Activated T-helper 2 cell treated with anti-CD3 and anti-CD28 coated beads, Interferon-gamma antibody, Interleukin-2, Interleukin-4, amounts not matched to agents 10 μg/mL and 5 μg/mL and 100 μg/mL, durations not matched to agents 14 hours and 24 hours and 36 hours (primary cell): ENCODE data around the gene PKNOX2. TPM values are rescaled to one million over a fixed set of nuclear protein-coding genes. Genes with fewer than 3 reads are reported as not detected.

Experiments used
- DNase-seq: peaks from one replicate; pipeline ENCODE4 v3.0.0; 2021; ENCODE audit warnings: low spot score
- H3K27ac Mint-ChIP-seq: one replicate; pipeline ENCODE4 v1.8.0; 2021; ENCODE audit warnings: mixed read lengths
- H3K27me3 Mint-ChIP-seq: one replicate; pipeline ENCODE4 v1.8.0; 2021; ENCODE audit warnings: low read depth, mixed read lengths
- H3K36me3 Mint-ChIP-seq: one replicate; pipeline ENCODE4 v1.8.0; 2021; ENCODE audit warnings: low read depth, mixed read lengths
- H3K4me1 Mint-ChIP-seq: one replicate; pipeline ENCODE4 v1.8.0; 2021; ENCODE audit warnings: low read depth, mixed read lengths
- H3K4me3 Mint-ChIP-seq: one replicate; pipeline ENCODE4 v1.8.0; 2021; ENCODE audit warnings: low read depth, mild to moderate bottlenecking, moderate library complexity, mixed read lengths
- H3K9me3 Mint-ChIP-seq: one replicate; pipeline ENCODE4 v1.8.0; 2021; ENCODE audit warnings: mixed read lengths
- intact Hi-C: fragments of 100-400 bp; cut with micrococcal nuclease; formaldehyde crosslinking; loops from one replicate; pipeline ENCODE4 v1.15.1; 2023
- total RNA-seq: library from RNA; stranded (reverse); gene quantifications from 2 replicates; pipeline ENCODE4 v1.2.3, GENCODE V29; 2022

PKNOX2 gene
- total RNA-seq, 1 donor from 2014 or later = not detected

DNA sequence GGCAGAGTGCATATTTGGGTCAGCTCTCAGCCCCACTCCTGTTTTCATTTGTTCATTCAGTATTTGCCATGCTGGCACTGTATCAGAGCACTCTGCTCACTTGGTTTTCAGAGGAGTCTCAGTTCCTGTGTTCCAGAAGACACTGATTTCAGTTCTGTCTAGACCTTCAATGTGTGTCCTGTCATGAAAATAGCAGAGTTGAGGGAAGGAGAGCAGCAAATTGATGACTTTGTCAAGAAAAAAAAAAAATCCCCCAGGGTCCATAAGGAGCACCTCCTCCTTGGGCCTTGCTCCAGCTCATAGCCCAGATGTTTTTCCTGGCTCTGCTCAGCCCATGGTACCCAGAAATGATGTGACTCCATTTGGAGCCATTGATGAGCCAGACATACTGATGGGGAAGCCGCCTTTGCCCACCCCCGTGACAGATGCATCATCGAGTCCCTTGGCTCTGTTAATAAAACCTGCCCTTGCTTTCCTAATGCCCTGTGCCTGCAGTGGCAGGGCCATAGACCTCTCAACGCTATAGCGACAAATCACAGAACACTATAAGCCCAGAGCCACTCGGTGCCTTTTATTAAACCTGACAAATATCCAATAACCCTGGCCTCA, 107.0 kb downstream of the PKNOX2 start:
- Mint-ChIP-seq H3K27ac (no peak overlapping the region), H3K4me3 (no peak overlapping the region), H3K27me3 (peaks cover 2% of the 10 kb centered on the region), H3K4me1 (no peaks in the 10 kb centered on the region), H3K36me3 (no peaks in the 10 kb centered on the region), H3K9me3 (no peaks in the 10 kb centered on the region)
- no peak for DNase-seq
- intact Hi-C loops = no loop called here

DNA sequence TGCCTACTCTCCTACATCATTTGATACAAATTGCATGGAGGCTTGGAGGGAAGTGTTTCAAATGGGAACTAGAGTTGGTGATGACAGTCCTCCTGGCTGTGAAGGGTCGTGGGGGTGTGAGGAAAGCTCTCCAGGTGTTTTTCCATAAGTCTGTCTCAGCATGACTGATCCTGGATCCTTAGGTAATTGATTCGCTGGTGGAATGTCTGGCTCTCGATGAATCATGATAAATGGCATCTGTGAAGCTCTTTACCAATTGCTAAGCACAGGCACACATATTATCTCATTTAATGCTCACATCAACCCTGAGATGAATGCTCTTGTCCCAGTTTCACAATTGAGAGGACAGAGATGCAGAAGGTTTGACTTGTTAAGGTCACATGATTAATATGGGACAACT, 107.5 kb downstream of the PKNOX2 start:
- Mint-ChIP-seq H3K9me3 (no peaks in the 10 kb centered on the region), H3K27ac (no peak overlapping the region), H3K4me1 (no peaks in the 10 kb centered on the region), H3K36me3 (no peaks in the 10 kb centered on the region), H3K27me3 (peaks cover 2% of the 10 kb centered on the region), H3K4me3 (no peak overlapping the region)
- DNase-seq = no peak
- intact Hi-C loops = no loop called here

DNA sequence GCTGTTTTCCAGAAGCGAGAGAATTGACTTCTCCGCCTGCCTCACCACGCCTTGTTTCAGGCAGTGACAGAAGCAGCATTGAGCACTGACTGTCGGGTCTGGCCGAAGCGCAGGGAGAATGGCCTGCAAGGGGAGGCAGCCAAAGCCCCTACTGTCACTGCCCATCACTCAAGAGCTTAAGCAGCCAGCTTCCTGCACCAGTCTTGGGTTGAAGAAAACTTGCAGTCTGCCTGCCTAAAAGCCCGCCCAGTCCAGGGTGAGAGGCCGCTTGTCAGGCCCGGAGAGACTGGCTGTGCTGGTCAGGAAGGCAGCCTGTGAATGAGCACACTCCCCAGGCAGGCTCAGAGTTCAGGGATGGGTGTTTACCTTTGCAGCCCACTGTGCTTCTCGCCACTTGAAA, 108.3 kb downstream of the PKNOX2 start:
- intact Hi-C loops = no loop called here
- Mint-ChIP-seq H3K36me3 (no peaks in the 10 kb centered on the region), H3K4me1 (no peaks in the 10 kb centered on the region), H3K9me3 (no peaks in the 10 kb centered on the region), H3K27ac (no peak overlapping the region), H3K27me3 (peaks cover 2% of the 10 kb centered on the region), H3K4me3 (no peak overlapping the region)
- DNase-seq = no peak

DNA sequence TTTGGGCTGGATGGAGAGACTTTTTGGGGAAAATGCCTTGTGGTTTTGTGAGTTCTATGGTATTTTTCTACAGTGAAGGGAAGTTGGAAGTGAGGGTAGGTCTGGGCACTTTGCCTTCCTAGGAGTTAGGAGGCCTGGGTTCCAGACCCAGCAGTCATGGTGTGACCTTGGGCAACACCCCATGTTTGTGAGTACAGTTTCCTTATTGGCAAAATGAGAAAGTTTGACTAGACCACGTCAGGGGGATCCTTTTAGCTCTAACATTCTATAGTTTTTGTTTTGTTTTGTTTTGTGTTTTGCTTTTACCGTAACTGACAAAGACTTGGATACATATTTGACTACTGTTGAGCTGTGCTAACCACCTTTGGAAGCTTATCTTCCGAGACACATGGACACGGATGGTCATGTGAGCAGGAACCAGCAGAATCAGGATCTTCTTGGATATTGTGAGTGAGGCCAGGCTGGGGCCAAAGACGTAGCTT, 109.0 kb downstream of the PKNOX2 start:
- Mint-ChIP-seq H3K27me3 (peaks cover 2% of the 10 kb centered on the region), H3K36me3 (no peaks in the 10 kb centered on the region), H3K4me1 (no peaks in the 10 kb centered on the region), H3K9me3 (no peaks in the 10 kb centered on the region), H3K4me3 (no peak overlapping the region), H3K27ac (no peak overlapping the region)
- no peak for DNase-seq
- intact Hi-C loops = no loop called here

DNA sequence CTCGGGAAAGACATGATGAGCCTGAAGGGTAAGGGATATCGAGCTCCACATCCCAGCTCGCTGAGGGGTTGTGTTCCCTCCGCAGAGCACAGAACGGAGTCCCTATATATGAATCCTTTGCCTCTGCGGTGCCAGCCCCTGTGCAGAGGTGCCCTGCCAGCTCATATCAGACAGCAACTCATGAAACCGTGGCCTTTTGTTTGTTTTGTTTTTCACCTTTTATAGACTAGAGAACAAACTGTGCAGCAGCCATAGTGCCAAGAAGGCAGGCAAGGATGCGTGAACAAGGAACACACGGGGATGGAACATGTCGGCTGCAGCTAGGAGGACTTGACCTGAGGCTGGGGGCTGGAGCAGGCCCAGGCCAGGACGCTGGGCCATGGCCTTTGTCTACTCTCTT, 109.8 kb downstream of the PKNOX2 start:
- H3K27ac Mint-ChIP-seq = no peak overlapping the region
- H3K36me3 Mint-ChIP-seq = no peaks in the 10 kb centered on the region
- H3K9me3 Mint-ChIP-seq = no peaks in the 10 kb centered on the region
- H3K4me3 Mint-ChIP-seq = no peak overlapping the region
- DNase-seq = no peak
- no peaks in the 10 kb centered on the region for H3K4me1 Mint-ChIP-seq
- intact Hi-C loops = no loop called here
- peaks cover 2% of the 10 kb centered on the region for H3K27me3 Mint-ChIP-seq

DNA sequence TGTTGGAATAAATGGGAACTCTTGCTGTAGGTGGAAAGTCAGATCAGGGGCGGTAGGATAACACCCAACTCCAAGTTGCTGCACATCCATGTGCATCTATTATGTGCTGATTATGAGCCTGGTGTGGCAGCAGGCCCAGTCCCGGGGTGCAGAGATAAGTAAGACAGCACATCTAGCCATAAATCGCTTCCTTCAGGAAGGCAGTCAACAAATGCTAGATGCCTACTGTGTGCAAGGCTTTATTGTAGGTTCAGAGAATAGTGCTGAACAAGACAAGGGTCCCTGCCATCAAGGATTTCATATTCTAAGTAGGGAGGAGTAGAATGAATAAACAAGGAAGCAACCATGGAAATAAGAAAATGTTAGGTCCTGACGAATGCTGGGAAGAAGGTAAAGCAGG, 110.2 kb downstream of the PKNOX2 start:
- no peaks in the 10 kb centered on the region for H3K36me3 Mint-ChIP-seq

DNA sequence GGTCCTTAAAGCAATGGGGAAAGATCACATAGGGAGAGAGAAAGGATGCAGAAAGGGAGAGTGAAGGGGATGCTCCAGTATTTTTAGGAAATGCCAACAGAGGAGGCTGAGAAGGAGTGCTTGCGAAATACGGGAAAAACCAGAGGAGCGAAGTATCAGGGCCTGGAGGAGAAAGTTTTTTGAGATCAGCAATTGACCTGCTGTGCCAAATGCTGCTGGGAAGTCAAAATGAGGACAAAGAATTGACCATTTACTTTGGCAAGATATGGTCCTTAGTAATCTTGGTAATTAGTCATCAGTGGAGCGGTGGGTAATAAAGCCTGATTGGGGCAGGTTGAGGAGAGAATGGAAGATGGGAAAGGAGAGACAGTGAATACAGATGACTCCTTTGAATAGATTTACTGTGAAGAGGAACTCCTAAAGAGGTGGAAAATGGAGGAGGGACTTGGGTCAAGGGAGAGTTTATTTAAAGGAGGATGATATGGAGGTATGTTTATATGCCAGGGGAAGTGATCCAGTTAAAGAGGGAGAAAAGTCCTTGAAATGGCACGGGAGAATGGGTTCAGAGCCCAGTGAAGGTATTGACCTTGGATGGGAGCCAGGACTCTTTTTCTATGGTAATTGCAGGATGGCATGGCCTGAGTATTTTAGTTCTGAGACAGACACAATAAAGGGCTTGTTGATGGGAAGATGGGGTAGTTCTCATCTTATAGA, 111.5 kb downstream of the PKNOX2 start:
- DNase-seq = no peak
- no peak overlapping the region for H3K4me3 Mint-ChIP-seq
- H3K9me3 Mint-ChIP-seq = no peaks in the 10 kb centered on the region
- intact Hi-C loops = no loop called here
- H3K36me3 Mint-ChIP-seq = no peaks in the 10 kb centered on the region
- no peak overlapping the region for H3K27ac Mint-ChIP-seq
- H3K27me3 Mint-ChIP-seq = peaks cover 2% of the 10 kb centered on the region
- no peaks in the 10 kb centered on the region for H3K4me1 Mint-ChIP-seq

More for the DNA sequence above, 110.2 kb downstream of the PKNOX2 start:
- no peak overlapping the region for H3K4me3 Mint-ChIP-seq
- peaks cover 2% of the 10 kb centered on the region for H3K27me3 Mint-ChIP-seq
- H3K9me3 Mint-ChIP-seq = no peaks in the 10 kb centered on the region
- intact Hi-C loops = no loop called here
- H3K4me1 Mint-ChIP-seq = no peaks in the 10 kb centered on the region
- no peak overlapping the region for H3K27ac Mint-ChIP-seq
- no peak for DNase-seq

DNA sequence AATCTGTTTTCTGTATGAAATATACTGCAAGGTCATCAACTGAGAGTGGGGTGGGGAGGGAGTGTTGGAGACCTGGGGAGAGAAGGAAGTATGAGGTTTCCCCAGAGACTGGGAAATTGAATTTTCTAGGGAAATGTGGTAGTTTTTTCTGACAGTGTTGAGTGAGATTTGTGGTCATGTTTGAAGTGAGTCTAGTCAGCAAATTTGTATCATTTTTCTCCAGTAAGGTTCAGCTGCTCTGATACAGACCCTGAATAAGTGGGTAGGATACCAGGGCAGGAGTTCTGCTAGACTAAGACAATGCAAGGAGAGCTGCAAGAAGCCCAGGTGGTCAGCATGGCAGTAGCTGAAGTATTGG, 112.0 kb downstream of the PKNOX2 start:
- DNase-seq = no peak
- intact Hi-C loops = no loop called here
- Mint-ChIP-seq H3K36me3 (no peaks in the 10 kb centered on the region), H3K9me3 (no peaks in the 10 kb centered on the region), H3K27ac (no peak overlapping the region), H3K4me1 (no peaks in the 10 kb centered on the region), H3K4me3 (no peak overlapping the region), H3K27me3 (peaks cover 1% of the 10 kb centered on the region)

DNA sequence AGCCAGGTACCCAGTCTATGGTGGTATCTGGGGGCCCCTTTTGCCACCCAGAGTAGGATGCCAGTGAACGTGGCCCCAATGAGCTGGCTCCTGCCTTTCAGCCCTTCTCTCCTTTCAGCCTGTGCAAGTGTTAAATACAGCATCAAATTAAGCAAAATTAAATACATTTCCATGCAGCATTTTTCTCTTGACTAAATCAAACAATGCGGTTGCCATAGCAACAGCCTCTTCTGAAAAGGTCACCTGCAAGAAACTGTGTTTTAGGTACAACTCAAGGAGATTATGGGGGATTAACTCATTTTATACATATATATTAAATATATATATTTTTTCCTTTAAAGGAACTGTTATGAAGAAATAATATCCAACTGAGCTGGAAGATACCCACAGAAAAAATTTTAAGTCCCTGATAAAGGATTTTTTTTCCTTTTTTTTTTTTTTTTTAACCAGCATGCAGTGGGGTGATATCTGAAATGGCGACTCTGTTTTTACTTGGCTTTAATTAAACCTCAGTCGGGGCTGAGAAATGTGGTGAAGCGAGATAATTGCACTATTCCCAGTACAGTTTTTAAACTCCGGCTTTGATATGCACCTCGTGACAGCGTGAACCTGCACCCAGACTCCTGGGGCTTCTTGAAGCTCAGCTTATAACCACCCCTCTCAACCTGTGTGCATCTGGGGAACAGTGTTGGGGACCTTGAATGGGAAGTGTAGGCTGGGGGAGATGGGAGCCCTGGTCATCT, 115.3 kb downstream of the PKNOX2 start:
- no peak overlapping the region for H3K4me3 Mint-ChIP-seq
- H3K9me3 Mint-ChIP-seq = no peaks in the 10 kb centered on the region
- intact Hi-C loops = no loop called here
- no peak overlapping the region for H3K27ac Mint-ChIP-seq
- H3K27me3 Mint-ChIP-seq = peaks cover 4% of the 10 kb centered on the region
- H3K36me3 Mint-ChIP-seq = no peaks in the 10 kb centered on the region
- no peaks in the 10 kb centered on the region for H3K4me1 Mint-ChIP-seq
- no peak for DNase-seq

DNA sequence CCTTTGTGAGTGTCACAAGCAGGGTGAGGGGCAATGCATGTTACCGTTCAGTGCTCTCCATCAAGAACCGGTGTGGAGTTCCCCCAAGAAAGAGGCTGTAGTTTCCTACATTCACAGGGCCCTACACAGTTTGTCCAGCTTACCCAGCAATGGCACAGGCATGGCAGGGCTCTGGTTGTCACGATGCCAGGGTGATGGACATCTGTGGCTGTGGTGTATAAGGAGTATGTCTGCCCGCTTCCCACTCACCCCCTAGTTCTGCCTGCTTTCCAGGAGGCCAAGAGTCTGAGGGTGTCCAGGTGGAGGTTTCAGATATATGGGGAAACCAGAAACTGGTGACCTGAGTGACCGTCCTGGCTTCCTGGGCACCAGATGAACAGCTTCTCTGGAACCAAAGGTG, 116.1 kb downstream of the PKNOX2 start:
- no peaks in the 10 kb centered on the region for H3K4me1 Mint-ChIP-seq
- H3K4me3 Mint-ChIP-seq = no peak overlapping the region
- no peak overlapping the region for H3K27ac Mint-ChIP-seq
- intact Hi-C loops = no loop called here
- H3K36me3 Mint-ChIP-seq = no peaks in the 10 kb centered on the region
- DNase-seq = no peak
- H3K27me3 Mint-ChIP-seq = peaks cover 4% of the 10 kb centered on the region
- no peaks in the 10 kb centered on the region for H3K9me3 Mint-ChIP-seq

DNA sequence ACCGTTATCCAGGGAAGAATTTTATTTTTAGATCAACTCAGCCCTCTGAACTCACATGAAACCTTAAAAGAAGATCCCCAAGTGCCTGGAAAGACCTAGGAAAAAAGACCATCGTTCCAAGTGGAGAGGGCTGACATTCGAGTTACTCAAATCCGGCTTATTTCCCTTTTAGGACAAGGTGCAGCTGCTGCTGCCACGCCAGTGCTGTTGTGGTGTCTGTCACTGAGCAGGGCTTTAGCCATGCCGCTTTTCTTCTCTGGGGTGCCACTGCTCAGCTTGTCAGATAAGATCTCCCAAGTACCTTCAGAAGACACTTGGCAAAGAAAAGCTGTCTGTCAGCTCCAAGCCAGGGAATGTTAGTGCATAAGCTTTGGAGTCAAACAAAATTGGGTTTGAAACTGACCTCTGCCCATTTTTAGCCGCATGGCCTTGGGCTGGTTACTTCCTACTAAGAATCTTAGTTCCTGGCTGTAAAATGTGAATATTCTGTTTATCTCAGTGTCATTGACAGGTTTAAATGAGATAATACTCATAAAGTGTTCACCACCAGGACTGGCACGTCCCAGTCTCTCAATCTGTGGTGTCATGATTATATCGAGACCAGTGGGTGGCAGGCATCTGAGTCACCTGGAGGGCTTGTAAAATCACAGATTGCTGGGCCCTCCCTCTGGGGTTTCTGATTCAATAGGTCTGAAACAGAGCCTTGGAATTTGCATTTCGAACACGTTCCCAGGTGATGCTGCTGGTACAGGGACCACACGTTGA, 117.5 kb downstream of the PKNOX2 start:
- peaks cover 4% of the 10 kb centered on the region for H3K27me3 Mint-ChIP-seq
- no peaks in the 10 kb centered on the region for H3K9me3 Mint-ChIP-seq
- DNase-seq = no peak
- H3K36me3 Mint-ChIP-seq = no peaks in the 10 kb centered on the region
- intact Hi-C loops = no loop called here
- H3K4me1 Mint-ChIP-seq = no peaks in the 10 kb centered on the region
- no peak overlapping the region for H3K27ac Mint-ChIP-seq
- no peak overlapping the region for H3K4me3 Mint-ChIP-seq

DNA sequence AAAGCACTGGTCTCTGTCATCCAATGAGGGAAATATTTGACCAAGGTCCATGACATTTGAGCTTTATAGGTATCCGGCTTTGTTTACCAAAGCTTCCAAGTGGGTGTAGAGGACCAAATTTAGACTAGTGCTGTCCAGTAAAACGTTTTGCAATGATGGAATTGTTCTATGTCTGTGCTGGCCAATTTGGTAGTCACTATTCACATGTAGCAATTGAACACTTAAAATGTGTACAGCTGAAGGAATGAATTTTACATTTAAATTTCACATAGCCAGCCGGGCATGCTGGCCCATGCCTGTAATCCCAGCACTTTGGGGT, 118.0 kb downstream of the PKNOX2 start:
- DNase-seq = no peak

More for the DNA sequence above, 118.0 kb downstream of the PKNOX2 start:
- peaks cover 4% of the 10 kb centered on the region for H3K27me3 Mint-ChIP-seq
- H3K27ac Mint-ChIP-seq = no peak overlapping the region
- no peaks in the 10 kb centered on the region for H3K9me3 Mint-ChIP-seq
- H3K4me1 Mint-ChIP-seq = no peaks in the 10 kb centered on the region
- intact Hi-C loops = no loop called here
- no peak overlapping the region for H3K4me3 Mint-ChIP-seq
- H3K36me3 Mint-ChIP-seq = no peaks in the 10 kb centered on the region
